GM12891 (cell line): ENCODE data around the gene WBP1.
"Not testable (repeated sequence)": the region's sequence is repeated elsewhere in the genome, so short reads cannot be mapped to it uniquely, and the experiment has no call there.

Experiments used
- DNase-seq: peaks from one replicate; pipeline ENCODE4 v3.0.0; 2011; ENCODE audit warnings: low spot score; ENCODE audit not compliant: insufficient read length
- FAIRE-seq: peaks from 2 replicates; lab custom pipeline; 2011; peaks lifted over from hg19 to GRCh38; lab: Jason Lieb, UNC
- PAX5 ChIP-seq: IDR thresholded peaks from 2 replicates; pipeline ENCODE4 v1.6.1; 2011; ENCODE audit warnings: low read length, moderate library complexity, mild to moderate bottlenecking; ENCODE audit not compliant: insufficient read depth, severe bottlenecking
- POLR2A ChIP-seq: IDR thresholded peaks from 2 replicates; pipeline ENCODE4 v1.6.1; 2011; ENCODE audit warnings: low read depth, low read length, control low read depth
- POLR2AphosphoS5 ChIP-seq: IDR thresholded peaks from 2 replicates; pipeline ENCODE4 v1.6.1; 2011; ENCODE audit warnings: low read depth, low read length, control low read depth
- POU2F2 ChIP-seq: IDR thresholded peaks from 2 replicates; pipeline ENCODE4 v1.6.1; 2011; ENCODE audit warnings: low read depth, mild to moderate bottlenecking, control low read depth, low read length, moderate library complexity
- SPI1 ChIP-seq: IDR thresholded peaks from 2 replicates; pipeline ENCODE4 v1.6.1; 2011; ENCODE audit warnings: low read depth, low read length, control low read depth
- TAF1 ChIP-seq: IDR thresholded peaks from 2 replicates; pipeline ENCODE4 v1.6.1; 2011; ENCODE audit warnings: low read depth, low read length, control low read depth

WBP1 gene

GRCh38 chr2:74448771-74449170 lies 9.5 kb upstream of the WBP1 start:
- TF ChIP-seq POLR2A (no peak), PAX5 (no peak), TAF1 (no peak), SPI1 (no peak), POLR2AphosphoS5 (no peak), POU2F2 (no peak)
- FAIRE-seq (no peak), DNase-seq (no peak)

GRCh38 chr2:74450570-74451190 lies 7.6 kb upstream of the WBP1 start:
- DNase-seq (no peak), FAIRE-seq (no peak)
- TF ChIP-seq POLR2A (no peak), TAF1 (no peak), PAX5 (no peak), POU2F2 (no peak), SPI1 (no peak), POLR2AphosphoS5 (no peak)

- peak; percentile 97 for FAIRE-seq
- no peak for DNase-seq
- TF ChIP-seq SPI1 = no peak
- peak; percentile 43; the same call in 1 of the 2 replicates for TF ChIP-seq TAF1
- TF ChIP-seq PAX5 = peak; percentile 57
- peak; percentile 62; the same call in 1 of the 2 replicates for TF ChIP-seq POU2F2
- TF ChIP-seq POLR2A = peak; percentile 35; the same call in 1 of the 2 replicates
Measured at GRCh38 chr2:74454654-74455511, 3.4 kb upstream of the WBP1 start, which contains the start of gene INO80B. INO80B (plus strand) TSS chr2:74455087; CDS start chr2:74455117, 30 bp downstream.

GRCh38 chr2:74457129-74457548 lies 1.1 kb upstream of the WBP1 start:
- DNase-seq (no peak), FAIRE-seq (no peak)
- TF ChIP-seq SPI1 (no peak), POLR2AphosphoS5 (no peak; the same call in 1 of the 2 replicates), POU2F2 (peak; percentile 61; the same call in 1 of the 2 replicates)

GRCh38 chr2:74457549-74458131 lies 598 bp upstream of the WBP1 start:
- FAIRE-seq = no peak
- TF ChIP-seq POLR2A (no peak; the same call in 1 of the 2 replicates), SPI1 (no peak), POU2F2 (no peak; the same call in 1 of the 2 replicates), TAF1 (peak; percentile 66), PAX5 (no peak), POLR2AphosphoS5 (peak; percentile 49; the same call in 1 of the 2 replicates)
- no peak for DNase-seq

- no peak for TF ChIP-seq POLR2A
- TF ChIP-seq POU2F2 = no peak
- TF ChIP-seq PAX5 = no peak
- no peak for TF ChIP-seq POLR2AphosphoS5
- TF ChIP-seq TAF1 = no peak
- TF ChIP-seq SPI1 = no peak
- FAIRE-seq (no peak), DNase-seq (no peak)
Measured at GRCh38 chr2:74458938-74459363, 713 bp downstream of the WBP1 start.

- not testable (repeated sequence) for DNase-seq, FAIRE-seq
- TF ChIP-seq POLR2A = 0 out of 2 replicates have a peak, but pooled peaks have one; percentile 33
- TF ChIP-seq POLR2AphosphoS5 = peak; percentile 74
Measured at GRCh38 chr2:74459503-74460118, 1.4 kb downstream of the WBP1 start.

GRCh38 chr2:74460187-74460586 lies 1.9 kb downstream of the WBP1 start:
- FAIRE-seq, DNase-seq: not testable (repeated sequence)

GRCh38 chr2:74461187-74462053 lies 3.2 kb downstream of the WBP1 start:
- DNase-seq = no peak
- FAIRE-seq = no peak
- TF ChIP-seq PAX5 = no peak
